Fibroblast of pulmonary artery (primary cell): ENCODE results near the gene EEF1AKMT3.

Experiments used
- DNase-seq: peaks from one replicate; pipeline ENCODE4 v3.0.0-alpha.2; 2010; ENCODE audit warnings: low read depth
- H3K4me3 ChIP-seq: replicated peaks from 2 replicates; pipeline ENCODE4 v1.5.1; 2011; ENCODE audit warnings: low read depth, mild to moderate bottlenecking, control low read depth, low read length, moderate library complexity
- CTCF ChIP-seq: IDR thresholded peaks from 2 replicates; pipeline ENCODE4 v1.5.1; 2011; ENCODE audit warnings: mild to moderate bottlenecking, control low read depth, low read length, inconsistent platforms; ENCODE audit errors: missing control alignments

The EEF1AKMT3 gene

GRCh38 chr12:57808351-57808750, 35.9 kb downstream of the EEF1AKMT3 start:
- H3K4me3 ChIP-seq: no peak overlapping the region
- DNase-seq: no peak
- no peak for TF ChIP-seq CTCF

GRCh38 chr12:57809425-57809824, 37.0 kb downstream of the EEF1AKMT3 start:
- no peak for TF ChIP-seq CTCF
- DNase-seq: no peak
- no peak overlapping the region for H3K4me3 ChIP-seq

- peak; percentile 75 for DNase-seq
- H3K4me3 ChIP-seq: no peak overlapping the region
- no peak for TF ChIP-seq CTCF
Measured at GRCh38 chr12:57810450-57810849, 38.0 kb downstream of the EEF1AKMT3 start.

- H3K4me3 ChIP-seq: no peak overlapping the region
- DNase-seq: no peak
- no peak for TF ChIP-seq CTCF
Measured at GRCh38 chr12:57811028-57811755, 38.8 kb downstream of the EEF1AKMT3 start.

- TF ChIP-seq CTCF: no peak
- no peak for DNase-seq
Measured at GRCh38 chr12:57813111-57813970, 40.9 kb downstream of the EEF1AKMT3 start.

GRCh38 chr12:57813971-57814772, 41.8 kb downstream of the EEF1AKMT3 start:
- DNase-seq: peak; percentile 70
- H3K4me3 ChIP-seq: no peak overlapping the region
- TF ChIP-seq CTCF: peak; percentile 28

More at GRCh38 chr12:57813111-57813970, 40.9 kb downstream of the EEF1AKMT3 start:
- H3K4me3 ChIP-seq: no peak overlapping the region
